HG03354 (cell line): Measurements from ENCODE around the gene ACVR1.
A peak's percentile ranks its signal among the peaks of the same experiment; 100 is the strongest.
"Not testable (repeated sequence)": the region's sequence is repeated elsewhere in the genome, so short reads cannot be mapped to it uniquely, and the experiment has no call there.

ENCODE experiments used
- ATAC-seq: cut with Tn5 transposase; IDR thresholded peaks from one replicate; pipeline ENCODE4 v1.9.1; 2021; ENCODE audit warnings: mild to moderate bottlenecking; ENCODE audit not compliant: unreplicated experiment, poor library complexity, severe bottlenecking

Gene ACVR1

GRCh38 chr2:157895531-157895930, 19.4 kb upstream of the ACVR1 start:
- no peak for ATAC-seq

GRCh38 chr2:157894694-157895435, 18.7 kb upstream of the ACVR1 start:
- ATAC-seq, result no peak

GRCh38 chr2:157893611-157894010, 17.5 kb upstream of the ACVR1 start:
- no peak for ATAC-seq

GRCh38 chr2:157891643-157892041, 15.5 kb upstream of the ACVR1 start:
- ATAC-seq, result no peak

- ATAC-seq, result no peak
Observed at GRCh38 chr2:157890969-157891642, 15.0 kb upstream of the ACVR1 start.

GRCh38 chr2:157887946-157888345, 11.8 kb upstream of the ACVR1 start:
- ATAC-seq, result no peak

GRCh38 chr2:157884533-157884932, 8.4 kb upstream of the ACVR1 start:
- not testable (repeated sequence) for ATAC-seq

GRCh38 chr2:157880927-157881326, 4.8 kb upstream of the ACVR1 start:
- ATAC-seq, result no peak

GRCh38 chr2:157877761-157878400, 1.8 kb upstream of the ACVR1 start:
- ATAC-seq, result no peak

- ATAC-seq, result no peak
Observed at GRCh38 chr2:157876786-157877138, 632 bp upstream of the ACVR1 start.

- ATAC-seq, result peak; percentile 50
Observed at GRCh38 chr2:157875641-157876065, 477 bp downstream of the ACVR1 start.

GRCh38 chr2:157874997-157875640, 1.0 kb downstream of the ACVR1 start:
- ATAC-seq, result no peak

GRCh38 chr2:157874348-157874747, 1.8 kb downstream of the ACVR1 start:
- no peak for ATAC-seq

GRCh38 chr2:157872791-157873190, 3.3 kb downstream of the ACVR1 start:
- no peak for ATAC-seq

- ATAC-seq, result no peak
Observed at GRCh38 chr2:157871415-157871814, 4.7 kb downstream of the ACVR1 start.

GRCh38 chr2:157868993-157869392, 7.1 kb downstream of the ACVR1 start:
- ATAC-seq, result no peak

- ATAC-seq, result no peak
Observed at GRCh38 chr2:157867703-157868102, 8.4 kb downstream of the ACVR1 start.

GRCh38 chr2:157866666-157867642, 9.2 kb downstream of the ACVR1 start:
- no peak for ATAC-seq

GRCh38 chr2:157866202-157866601, 9.9 kb downstream of the ACVR1 start:
- no peak for ATAC-seq
